ENCODE data around the gene MYL4. TPM values are rescaled to one million over a fixed set of nuclear protein-coding genes. Genes with fewer than 3 reads are reported as not detected.

The MYL4 gene
- total RNA-seq, 4 donors from 2014 or later: 5.2 to 11.0 (median 6.2) TPM

DNA sequence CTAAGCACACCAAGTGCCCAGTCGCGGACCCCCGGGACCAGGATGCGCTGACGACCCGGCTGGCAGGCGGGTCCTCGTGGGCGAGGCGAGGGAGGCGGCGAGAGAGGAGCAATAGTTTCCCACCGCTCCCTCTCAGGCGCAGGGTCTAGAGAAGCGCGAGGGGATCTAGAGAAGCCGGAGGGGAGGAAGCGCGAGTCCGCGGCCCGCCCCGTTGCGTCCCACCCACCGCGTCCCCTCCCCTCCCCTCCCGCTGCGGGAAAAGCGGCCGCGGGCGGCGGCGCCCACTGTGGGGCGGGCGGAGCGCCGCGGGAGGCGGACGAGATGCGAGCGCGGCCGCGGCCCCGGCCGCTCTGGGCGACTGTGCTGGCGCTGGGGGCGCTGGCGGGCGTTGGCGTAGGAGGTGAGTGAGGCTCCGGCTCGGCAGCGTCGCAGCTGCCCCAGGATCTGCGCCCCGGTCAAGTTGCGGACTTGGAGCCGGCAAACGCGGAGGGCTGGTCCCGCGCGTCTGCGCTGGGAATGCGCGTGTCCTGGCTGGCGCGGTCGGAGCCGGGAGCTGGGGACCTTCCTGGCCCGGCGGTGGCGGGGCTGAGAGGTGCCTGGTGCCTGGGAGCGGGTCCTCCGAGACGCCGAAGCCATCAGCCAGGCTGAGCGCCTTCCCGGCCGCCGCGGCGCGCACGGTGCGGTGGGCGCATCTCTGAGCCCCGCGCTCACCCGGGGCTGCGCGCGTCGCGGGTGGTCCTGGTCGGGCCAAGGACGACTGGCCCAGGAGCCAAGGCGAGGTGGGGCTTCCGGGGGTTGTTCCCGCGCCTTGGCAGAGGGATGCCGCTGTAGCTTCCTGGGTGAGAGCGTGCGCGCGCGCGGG is 44.6 kb downstream of the MYL4 start, which contains the start of gene ITGB3:
ITGB3 (plus strand) TSS at position 287 of the 862 bp plus-strand sequence; CDS start at position 322, 35 bp downstream.
- intact Hi-C loops (cut with DNase I): no loop called here
- WGBS, 2 donors: 0 to 2% methylated on average over 14 to 44 of the region's 112 CpGs
- H3K9me3 ChIP-seq: no peaks in the 10 kb centered on the region
- peak; percentile 59 to 93 for TF ChIP-seq POLR2A (IDR thresholded peaks at IDR 0.05)
- TF ChIP-seq, protein P1, sequence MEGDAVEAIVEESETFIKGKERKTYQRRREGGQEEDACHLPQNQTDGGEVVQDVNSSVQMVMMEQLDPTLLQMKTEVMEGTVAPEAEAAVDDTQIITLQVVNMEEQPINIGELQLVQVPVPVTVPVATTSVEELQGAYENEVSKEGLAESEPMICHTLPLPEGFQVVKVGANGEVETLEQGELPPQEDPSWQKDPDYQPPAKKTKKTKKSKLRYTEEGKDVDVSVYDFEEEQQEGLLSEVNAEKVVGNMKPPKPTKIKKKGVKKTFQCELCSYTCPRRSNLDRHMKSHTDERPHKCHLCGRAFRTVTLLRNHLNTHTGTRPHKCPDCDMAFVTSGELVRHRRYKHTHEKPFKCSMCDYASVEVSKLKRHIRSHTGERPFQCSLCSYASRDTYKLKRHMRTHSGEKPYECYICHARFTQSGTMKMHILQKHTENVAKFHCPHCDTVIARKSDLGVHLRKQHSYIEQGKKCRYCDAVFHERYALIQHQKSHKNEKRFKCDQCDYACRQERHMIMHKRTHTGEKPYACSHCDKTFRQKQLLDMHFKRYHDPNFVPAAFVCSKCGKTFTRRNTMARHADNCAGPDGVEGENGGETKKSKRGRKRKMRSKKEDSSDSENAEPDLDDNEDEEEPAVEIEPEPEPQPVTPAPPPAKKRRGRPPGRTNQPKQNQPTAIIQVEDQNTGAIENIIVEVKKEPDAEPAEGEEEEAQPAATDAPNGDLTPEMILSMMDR (IDR thresholded peaks at IDR 0.05): peak in 3 of 6 experiments; percentile 43 to 59 (median 57)
- no peaks in the 10 kb centered on the region for H3K27me3 ChIP-seq
- H3K4me3 ChIP-seq (replicated peaks in 1 of 3): peak within 1 kb of the TSS; percentile 67 to 85 (median 82)
- peak within 1 kb of the TSS; percentile 87 to 98 (median 95) for H3K27ac ChIP-seq
- DNase-seq: peak; percentile 82 to 84
- H3K36me3 ChIP-seq: no peaks in the 10 kb centered on the region
- peaks cover 23 to 32% of the 10 kb centered on the region in 2 donors for H3K4me1 ChIP-seq

DNA sequence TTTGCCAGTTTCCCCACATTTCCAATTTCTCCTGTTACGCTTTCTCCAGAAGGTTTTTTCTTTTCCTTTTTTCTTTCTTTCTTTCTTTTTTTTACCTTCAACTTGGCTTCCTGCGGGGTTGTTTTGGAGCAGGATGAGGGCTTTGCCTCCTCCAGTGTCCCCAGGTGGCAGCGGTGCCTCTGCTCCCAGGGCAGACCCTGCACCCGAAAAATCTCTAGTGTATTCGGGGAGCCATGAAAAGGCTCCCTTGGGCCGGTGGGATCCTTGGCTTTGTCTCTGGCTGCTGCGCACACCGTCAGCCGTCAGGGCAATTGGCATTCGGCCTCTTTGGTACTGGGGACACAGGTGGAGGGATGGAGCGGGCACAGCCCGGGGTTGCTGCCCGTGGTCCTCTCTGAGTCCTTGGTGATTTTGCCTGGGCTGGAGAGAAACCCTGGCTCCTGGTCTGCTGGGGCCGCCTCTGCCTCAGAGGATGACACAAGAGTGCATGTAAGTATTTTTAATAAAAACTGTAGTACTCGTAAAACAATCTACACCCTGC is 45.3 kb downstream of the MYL4 start:
- WGBS, 2 donors: 10 to 14% methylated on average over 15 of the region's 15 CpGs
- H3K27ac ChIP-seq: peak overlapping the region; percentile 87 to 98 (median 95)
- H3K4me3 ChIP-seq (replicated peaks in 1 of 3): peak overlapping the region; percentile 67 to 85 (median 82)
- H3K4me1 ChIP-seq: peaks cover 24 to 32% of the 10 kb centered on the region in 2 donors
- no peaks in the 10 kb centered on the region for H3K9me3 ChIP-seq
- TF ChIP-seq, protein P1 (IDR thresholded peaks at IDR 0.05): no peak
- no peak for TF ChIP-seq POLR2A (IDR thresholded peaks at IDR 0.05)
- DNase-seq: peak in 1 of 2 donors; percentile 45
- H3K27me3 ChIP-seq: no peaks in the 10 kb centered on the region
- intact Hi-C loops (cut with DNase I): no loop called here
- H3K36me3 ChIP-seq: no peaks in the 10 kb centered on the region

DNA sequence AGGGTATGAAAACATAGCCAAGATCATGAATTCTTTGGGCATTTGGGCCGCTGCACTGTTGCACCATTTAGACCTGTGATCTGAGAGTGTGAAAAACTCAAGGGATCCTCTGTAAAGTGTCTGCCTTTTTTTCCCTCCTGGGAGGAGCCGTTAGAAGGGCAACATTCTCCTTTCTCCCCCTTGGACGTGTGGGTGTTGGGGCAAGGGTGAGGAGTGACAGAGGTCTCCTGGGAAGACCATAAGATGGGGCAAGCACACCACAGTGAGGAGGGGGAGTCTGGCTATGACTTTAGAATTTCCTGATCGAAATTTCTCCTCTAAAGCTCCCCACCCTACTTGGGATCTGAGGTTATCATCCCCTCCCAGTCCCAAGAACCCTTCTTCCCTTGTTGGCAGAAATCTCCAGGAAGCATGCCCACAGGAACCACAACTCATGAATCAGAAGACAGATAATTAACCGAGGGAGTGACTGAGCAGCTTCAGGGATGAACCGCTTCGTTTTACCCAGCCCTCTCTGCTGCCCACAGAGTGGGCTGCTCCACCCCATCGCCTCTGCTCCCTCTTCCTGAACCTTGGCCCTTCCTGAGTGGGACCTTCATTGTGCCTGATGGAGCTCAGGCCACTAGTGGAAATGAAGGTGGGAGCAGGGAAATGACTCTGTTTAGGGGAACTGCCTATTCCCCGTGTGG is 48.6 kb downstream of the MYL4 start:
- intact Hi-C loops (cut with DNase I): no loop called here
- H3K27ac ChIP-seq: peak overlapping the region; percentile 87 to 98 (median 95)
- H3K36me3 ChIP-seq: no peaks in the 10 kb centered on the region
- peak overlapping the region in 1 of 3 donors; percentile 16 for H3K4me3 ChIP-seq (replicated peaks in 1 of 3)
- no peak for TF ChIP-seq POLR2A (IDR thresholded peaks at IDR 0.05)
- TF ChIP-seq, protein P1 (IDR thresholded peaks at IDR 0.05): no peak
- DNase-seq: peak in 1 of 2 donors; percentile 32
- H3K27me3 ChIP-seq: no peaks in the 10 kb centered on the region
- WGBS, 2 donors: 57 to 63% methylated on average over 9 of the region's 9 CpGs
- no peaks in the 10 kb centered on the region for H3K9me3 ChIP-seq
- peaks cover 40 to 42% of the 10 kb centered on the region in 2 donors for H3K4me1 ChIP-seq

DNA sequence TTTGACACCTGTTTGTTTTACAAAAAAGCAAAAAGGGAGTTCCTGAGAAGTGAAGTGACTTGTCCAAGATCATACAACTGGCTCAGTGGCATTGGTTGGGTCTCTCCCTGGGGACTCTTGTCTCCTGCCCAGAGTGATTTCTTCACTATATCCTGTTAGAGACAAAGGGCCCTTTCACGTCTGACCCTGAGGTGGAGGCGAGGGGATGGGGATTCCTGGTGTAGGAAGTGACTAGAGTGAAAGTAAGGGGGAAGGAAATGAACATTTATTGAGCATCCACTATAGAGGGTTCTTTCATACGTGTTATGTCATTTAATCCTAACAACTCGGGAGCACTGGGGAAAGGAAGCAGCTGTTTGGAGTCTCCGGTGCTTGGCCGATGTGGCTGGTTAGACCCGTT is 53.4 kb downstream of the MYL4 start:
- no peak overlapping the region for H3K4me3 ChIP-seq (replicated peaks in 1 of 3)
- 85 to 89% methylated on average over 7 of the region's 7 CpGs for WGBS, 2 donors
- no peaks in the 10 kb centered on the region for H3K9me3 ChIP-seq
- peak overlapping the region in 2 of 3 donors; percentile 52 to 99 for H3K27ac ChIP-seq
- TF ChIP-seq POLR2A (IDR thresholded peaks at IDR 0.05): no peak
- TF ChIP-seq, protein P1 (IDR thresholded peaks at IDR 0.05): no peak
- DNase-seq: no peak
- no peaks in the 10 kb centered on the region for H3K36me3 ChIP-seq
- no peaks in the 10 kb centered on the region for H3K27me3 ChIP-seq
- peaks cover 24 to 79% of the 10 kb centered on the region in 2 donors for H3K4me1 ChIP-seq
- intact Hi-C loops (cut with DNase I): no loop called here

Data from thyroid gland (tissue), 4 donors.